Measurements from ENCODE around the gene PNMA8C. TPM values are rescaled to one million over a fixed set of nuclear protein-coding genes. Genes with fewer than 3 reads are reported as not detected.
"Not testable (repeated sequence)": the region's sequence is repeated elsewhere in the genome, so short reads cannot be mapped to it uniquely, and the experiment has no call there.

Gene PNMA8C
- total RNA-seq, 2 experiments from 2014 or later: not detected

DNA sequence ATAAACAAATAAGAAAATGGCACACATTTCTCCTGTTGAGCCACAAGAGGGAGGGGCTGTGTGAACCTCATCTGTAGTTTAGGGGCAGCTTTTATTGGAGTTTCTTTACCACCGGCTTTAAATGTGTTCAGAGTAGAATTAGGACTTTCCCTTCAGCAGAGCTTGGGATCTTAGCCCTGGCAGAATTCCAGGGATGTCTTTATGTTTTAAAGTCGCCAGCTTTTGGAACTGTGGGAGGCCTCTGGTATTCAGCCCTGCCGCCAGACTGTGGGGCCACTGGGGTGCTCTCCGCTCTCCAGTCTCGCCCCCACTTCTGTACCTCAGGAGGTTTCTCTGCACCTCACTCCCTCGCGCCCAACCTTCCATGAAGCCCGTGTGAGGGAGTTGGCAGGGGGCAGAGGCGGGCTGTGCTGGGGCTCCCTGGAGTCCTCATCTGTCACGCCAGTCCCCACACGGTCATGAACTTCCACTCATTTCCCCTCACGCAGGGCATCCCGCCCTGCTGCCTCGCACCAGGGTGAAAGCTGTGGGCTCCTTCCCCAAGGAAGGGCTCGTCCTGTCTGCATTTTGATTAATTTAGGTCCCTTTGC is 46.9 kb downstream of the PNMA8C start:
- ChIA-PET POLR2A (no interaction called here), CTCF (interaction anchor here (1.0 kb wide), 1 partner anchor 14 kb away, joined by 3 read pairs; no protein-coding TSS in a partner anchor)

DNA sequence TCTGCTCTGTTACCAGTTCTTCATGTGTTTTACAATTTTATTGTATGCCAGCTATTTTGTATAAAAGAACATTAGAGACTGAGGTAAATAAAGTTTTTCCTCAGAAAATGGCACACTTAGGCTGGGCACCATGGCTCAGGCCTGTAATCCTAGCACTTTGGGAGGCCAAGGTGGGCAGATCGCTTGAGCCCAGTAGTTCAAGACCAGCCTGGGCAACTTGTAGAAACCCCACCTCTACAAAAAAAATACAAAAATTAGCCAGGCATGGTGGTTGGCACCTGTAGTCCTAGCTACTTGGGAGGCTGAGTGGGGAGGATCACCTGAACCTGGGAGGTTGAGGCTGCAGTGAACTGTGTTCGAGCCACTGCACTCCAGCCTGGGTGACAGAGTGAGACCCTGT is 47.4 kb downstream of the PNMA8C start:
- CTCF ChIA-PET: interaction anchor here (1.0 kb wide), 1 partner anchor 15 kb away, joined by 3 read pairs; no protein-coding TSS in a partner anchor
- POLR2A ChIA-PET: no interaction called here

DNA sequence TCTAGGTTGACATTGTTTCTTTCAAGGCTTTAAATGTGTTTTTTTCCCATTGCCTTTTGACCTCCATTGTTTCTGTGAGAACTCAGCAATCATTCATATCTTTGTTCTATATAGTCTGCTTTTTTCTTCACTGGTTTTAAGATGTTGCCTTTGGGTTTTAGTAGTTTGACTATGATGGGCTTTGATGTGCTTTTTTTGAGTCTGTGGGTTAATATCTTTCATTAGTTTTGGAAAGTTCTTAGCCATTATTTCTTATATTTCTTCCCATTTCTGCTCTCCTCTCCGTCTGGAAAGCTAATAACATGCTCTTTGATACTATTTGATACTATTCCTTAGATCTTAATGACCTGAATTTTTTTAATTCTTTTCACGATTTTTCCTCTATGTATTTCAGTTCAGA is 48.0 kb downstream of the PNMA8C start:
- ChIA-PET CTCF (interaction anchor here (1.0 kb wide), 1 partner anchor 15 kb away, joined by 3 read pairs; no protein-coding TSS in a partner anchor), POLR2A (no interaction called here)

DNA sequence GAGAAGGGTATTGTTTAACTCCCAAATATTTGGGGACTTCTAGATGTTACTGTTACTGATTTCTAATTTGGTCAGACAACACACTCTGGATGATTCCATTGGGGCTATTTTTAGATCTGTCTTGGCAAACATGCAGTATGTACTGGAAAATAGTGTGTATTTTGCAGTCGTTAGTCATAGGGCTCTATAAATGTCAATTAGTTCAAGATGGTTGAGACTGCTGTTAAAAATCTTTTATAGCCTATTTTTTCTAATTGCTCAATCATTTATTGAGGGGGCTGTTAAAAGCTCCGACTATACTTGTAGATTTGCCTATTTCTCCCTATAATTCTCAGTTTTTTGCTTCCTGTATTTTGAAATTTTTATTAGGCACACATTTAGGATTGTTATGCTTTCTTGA is 50.5 kb downstream of the PNMA8C start:
- POLR2A ChIA-PET: no interaction called here

DNA sequence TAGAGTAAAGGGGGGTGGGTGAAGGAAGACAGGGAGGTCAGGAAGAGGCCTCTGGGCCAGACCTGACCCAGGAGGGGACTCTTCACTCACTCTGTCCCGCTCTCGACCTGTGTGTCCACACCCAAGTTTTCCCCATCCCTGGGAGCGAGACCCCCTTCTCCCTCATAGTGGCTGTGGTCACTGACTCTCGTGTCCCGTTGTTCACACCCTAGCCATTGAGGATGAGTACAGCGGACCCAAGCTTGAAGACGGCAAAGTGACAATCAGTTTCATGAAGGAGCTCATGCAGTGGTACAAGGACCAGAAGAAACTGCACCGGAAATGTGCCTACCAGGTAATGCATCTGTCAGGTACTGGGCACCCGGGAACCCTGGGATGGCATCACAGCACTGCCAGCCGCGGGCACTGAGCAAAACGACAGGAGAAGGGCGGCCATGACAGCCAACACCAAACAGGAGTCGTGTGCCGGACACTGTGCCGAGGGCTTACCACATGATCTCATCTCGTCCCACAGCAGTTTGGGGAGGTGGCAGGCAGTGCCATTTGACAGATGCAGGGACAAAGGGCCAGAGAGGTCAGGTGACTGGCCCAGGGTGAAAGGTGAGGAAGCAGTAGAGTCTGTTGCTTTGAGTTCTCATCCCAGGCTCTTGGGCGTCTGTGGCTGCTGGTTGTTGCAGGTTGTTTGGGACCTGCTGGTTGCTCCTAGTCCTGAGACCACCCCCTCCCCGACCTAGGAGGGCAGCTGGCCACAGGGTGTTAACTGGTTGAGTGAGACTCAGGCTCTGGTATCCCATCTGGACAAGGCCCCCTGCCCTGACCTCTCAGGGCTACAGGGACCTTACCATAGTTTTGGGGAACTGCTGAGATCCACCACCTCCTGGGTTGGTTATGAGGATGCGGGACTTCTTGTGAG is 52.2 kb downstream of the PNMA8C start:
- ChIA-PET CTCF (interaction anchor here (1.2 to 2.7 kb wide), 2 partner anchors 20 to 29 kb away, joined by 3 to 9 read pairs; no protein-coding TSS in a partner anchor), POLR2A (no interaction called here)

More for the DNA sequence above, 50.5 kb downstream of the PNMA8C start:
- CTCF ChIA-PET: interaction anchor here (2.7 kb wide), 1 partner anchor 18 kb away, joined by 9 read pairs; no protein-coding TSS in a partner anchor

DNA sequence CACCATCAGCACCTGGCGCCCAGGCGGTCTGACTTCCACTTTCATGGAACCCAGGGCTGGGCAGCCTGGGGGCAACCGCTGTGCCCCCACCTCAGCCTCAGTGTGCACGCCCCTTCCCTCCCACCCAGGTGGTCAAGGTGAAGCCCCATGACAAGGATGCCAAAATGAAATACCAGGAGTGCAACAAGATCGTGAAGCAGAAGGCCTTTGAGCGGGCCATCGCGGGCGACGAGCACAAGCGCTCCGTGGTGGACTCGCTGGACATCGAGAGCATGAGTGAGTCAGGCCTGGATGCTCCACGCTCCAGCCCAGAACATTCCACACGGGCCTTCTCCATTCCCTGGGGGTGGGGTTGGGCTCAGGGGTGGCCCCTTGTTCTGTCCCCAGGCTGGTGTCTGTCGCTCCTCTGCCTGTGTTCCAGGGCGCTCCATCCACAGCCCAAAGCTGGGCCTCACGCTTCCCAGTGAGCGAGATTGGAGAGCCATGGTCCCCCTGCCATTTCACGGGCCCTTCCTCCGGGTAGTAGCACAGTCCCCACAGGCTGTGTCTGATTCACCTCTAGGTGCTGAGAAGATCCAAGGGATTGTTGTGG is 53.2 kb downstream of the PNMA8C start:
- POLR2A ChIA-PET: not testable (repeated sequence)
- CTCF ChIA-PET: interaction anchor here (2.7 kb wide), 1 partner anchor 20 kb away, joined by 9 read pairs; no protein-coding TSS in a partner anchor

Other genes starting within 250 kb of the PNMA8C start
- not detected for gene IGFL1, start 199.2 kb downstream of the PNMA8C start, total RNA-seq
- not detected for gene HIF3A, start 131.9 kb downstream of the PNMA8C start, total RNA-seq
- 100 to 1,000 TPM; 135 to 136 TPM for gene PPP5C, start 81.8 kb downstream of the PNMA8C start, total RNA-seq
- not detected for gene CCDC8, start 15.4 kb downstream of the PNMA8C start, total RNA-seq
- gene PNMA8A, start 42.6 kb upstream of the PNMA8C start, total RNA-seq: 1 to 10 TPM; 1.1 to 1.2 TPM
- under 1 TPM in 1 of 2 experiments, not detected in 1; 0.08 TPM for gene PNMA8B, start 66.9 kb upstream of the PNMA8C start, total RNA-seq
- 100 to 1,000 TPM; 454 to 460 TPM for gene CALM3, start 172.4 kb upstream of the PNMA8C start, total RNA-seq
- gene PTGIR, start 196.2 kb upstream of the PNMA8C start, total RNA-seq: 10 to 100 TPM; 24.2 to 24.8 TPM
- gene GNG8, start 207.3 kb upstream of the PNMA8C start, total RNA-seq: 10 to 100 TPM in 1 of 2 experiments, 1 to 10 TPM in 1; 8.6 to 12.2 TPM
- gene DACT3, start 232.2 kb upstream of the PNMA8C start, total RNA-seq: 1 to 10 TPM; 1.8 to 2.0 TPM

Data from activated CD8-positive, alpha-beta memory T cell treated with anti-CD3 and anti-CD28 coated beads for 36 hours (primary cell).